GM12801 (cell line): ENCODE measurements around the gene TLCD3A.

Source experiments
- CTCF ChIP-seq: IDR thresholded peaks from one replicate; pipeline ENCODE4 v1.5.1; 2011; ENCODE audit warnings: control low read depth; ENCODE audit not compliant: insufficient read length; ENCODE audit errors: extremely low read depth

The TLCD3A gene

GRCh38 chr17:690361-690760, 42.0 kb upstream of the TLCD3A start:
- no peak for TF ChIP-seq CTCF

GRCh38 chr17:691423-691822, 41.0 kb upstream of the TLCD3A start:
- TF ChIP-seq CTCF = no peak

- no peak for TF ChIP-seq CTCF
These were observed 40.3 kb upstream of the TLCD3A start for GRCh38 chr17:692116-692515.

- TF ChIP-seq CTCF = no peak
These were observed 38.4 kb upstream of the TLCD3A start for GRCh38 chr17:693791-694638.

- TF ChIP-seq CTCF = no peak
These were observed 36.0 kb upstream of the TLCD3A start for GRCh38 chr17:696369-696768.

GRCh38 chr17:697682-698081, 34.7 kb upstream of the TLCD3A start:
- TF ChIP-seq CTCF = no peak

- TF ChIP-seq CTCF = no peak
These were observed 33.1 kb upstream of the TLCD3A start for GRCh38 chr17:699345-699744.
